GM21381 (cell line): ENCODE data around the gene SWI5.

Source experiments
- ATAC-seq: cut with Tn5 transposase; IDR thresholded peaks from one replicate; pipeline ENCODE4 v1.9.1; 2021; ENCODE audit warnings: mild to moderate bottlenecking, moderate library complexity; ENCODE audit not compliant: unreplicated experiment

SWI5 gene

GRCh38 chr9:128314697-128315096 lies 38.6 kb downstream of the SWI5 start:
- no peak for ATAC-seq

- no peak for ATAC-seq
Observed at GRCh38 chr9:128316421-128316820, 40.3 kb downstream of the SWI5 start.

- ATAC-seq: no peak
Observed at GRCh38 chr9:128317629-128318028, 41.6 kb downstream of the SWI5 start.

- no peak for ATAC-seq
Observed at GRCh38 chr9:128321343-128321742, 45.3 kb downstream of the SWI5 start.

GRCh38 chr9:128321879-128322403 lies 45.9 kb downstream of the SWI5 start:
- ATAC-seq: peak; percentile 11

DNA sequence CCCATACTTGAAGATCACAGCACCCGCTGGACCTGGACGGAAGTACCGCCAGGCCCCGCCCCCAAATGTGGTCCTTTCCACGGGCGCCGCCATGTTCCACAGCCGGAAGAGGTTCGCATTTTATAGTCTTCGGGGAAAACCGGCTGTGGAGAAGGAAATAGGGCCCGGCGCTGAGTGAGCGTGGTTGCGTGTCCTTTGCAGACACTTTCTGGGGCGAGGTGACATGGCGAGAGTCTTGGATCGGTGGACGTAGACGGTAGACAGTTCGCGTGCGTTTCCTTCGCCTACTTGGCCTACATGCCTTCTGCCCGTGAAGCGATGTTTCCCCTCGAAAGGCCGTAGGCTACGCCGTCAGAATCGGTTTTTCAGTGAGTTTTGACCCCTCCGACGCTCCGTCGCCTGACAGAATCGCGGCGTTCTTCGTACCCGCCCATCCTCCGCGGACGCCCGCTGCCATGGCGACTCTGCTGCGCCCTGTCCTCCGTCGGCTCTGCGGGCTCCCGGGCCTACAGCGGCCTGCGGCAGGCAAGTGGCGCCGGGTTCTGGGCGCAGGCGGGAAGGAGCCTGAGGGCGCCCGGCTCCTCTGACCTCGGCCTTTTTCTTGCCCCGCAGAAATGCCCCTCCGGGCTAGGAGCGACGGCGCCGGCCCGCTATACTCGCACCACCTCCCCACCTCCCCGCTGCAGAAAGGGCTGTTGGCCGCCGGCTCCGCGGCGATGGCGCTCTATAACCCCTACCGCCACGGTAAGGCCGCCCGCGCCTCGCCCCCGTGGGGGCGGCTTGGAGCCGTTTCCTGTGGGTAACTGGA lies 46.5 kb downstream of the SWI5 start, which contains the start of the genes COQ4 and TRUB2:
COQ4 (plus strand) TSS at position 436 of the 808 bp plus-strand sequence; CDS start at position 456, 20 bp downstream.
TRUB2 (minus strand) TSS at position 44 of the 808 bp plus-strand sequence; CDS start at position 5, 39 bp downstream.
- peak; percentile 81 for ATAC-seq

DNA sequence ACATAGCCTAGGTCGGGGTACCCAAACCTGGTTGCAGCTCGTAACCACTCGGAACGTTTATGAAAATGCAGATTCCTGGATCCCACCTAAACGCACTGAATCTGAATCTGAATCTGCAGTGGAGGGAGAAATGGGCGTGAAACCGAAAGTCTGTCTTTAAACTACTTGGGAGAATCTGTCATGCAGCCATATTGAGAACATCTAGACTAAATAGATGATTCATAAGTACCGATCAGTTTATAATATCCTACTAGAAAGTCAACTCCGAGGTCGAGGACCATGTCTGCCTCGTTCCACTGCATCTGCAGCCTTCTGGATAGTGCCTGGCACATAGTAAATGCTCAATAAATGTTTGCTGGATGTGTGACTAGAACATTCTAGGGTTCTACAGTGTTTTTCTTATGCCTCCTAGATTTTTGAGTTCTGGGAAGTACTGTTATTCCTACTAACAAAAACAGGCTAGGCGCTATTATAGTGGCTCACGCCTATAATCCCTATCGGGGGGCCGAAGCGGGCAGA lies 47.2 kb downstream of the SWI5 start:
- ATAC-seq: no peak

DNA sequence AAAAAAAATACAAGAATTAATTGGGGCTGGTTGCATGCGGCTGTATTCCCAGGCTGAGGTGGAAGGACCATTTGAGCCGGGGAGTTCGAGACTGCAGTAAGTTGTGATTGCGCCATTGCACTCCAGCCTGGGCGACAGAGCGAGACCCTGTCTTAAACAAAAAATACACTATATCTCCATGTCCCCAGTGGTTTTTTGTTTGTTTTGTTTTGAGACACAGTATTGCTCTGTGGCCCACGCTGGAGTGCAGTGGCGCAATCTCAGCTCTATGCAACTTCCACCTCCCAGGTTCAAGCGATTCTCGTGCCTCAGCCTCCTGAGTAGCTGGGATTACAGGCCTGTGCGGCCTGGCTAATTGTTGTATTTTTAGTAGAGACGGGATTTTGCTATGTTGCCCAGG lies 47.7 kb downstream of the SWI5 start:
- no peak for ATAC-seq

DNA sequence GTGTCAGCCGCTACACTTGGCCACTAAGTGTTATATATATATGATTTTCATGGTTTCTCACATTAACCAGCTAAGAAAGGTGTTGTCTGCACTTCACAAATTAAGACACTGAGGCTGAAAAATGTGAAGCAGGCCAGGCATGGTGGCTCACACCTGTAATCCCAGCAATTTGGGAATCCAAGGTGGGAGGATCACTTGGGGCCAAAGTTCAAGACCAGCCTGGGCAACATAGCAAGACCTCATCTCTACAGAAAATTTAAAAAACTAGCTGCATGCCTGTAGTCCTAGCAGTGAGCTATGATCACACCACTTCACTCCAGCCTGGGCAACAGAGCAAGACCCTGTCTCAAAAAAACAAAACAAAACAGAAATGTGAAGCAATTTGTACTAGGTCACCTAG lies 48.3 kb downstream of the SWI5 start:
- ATAC-seq: no peak

DNA sequence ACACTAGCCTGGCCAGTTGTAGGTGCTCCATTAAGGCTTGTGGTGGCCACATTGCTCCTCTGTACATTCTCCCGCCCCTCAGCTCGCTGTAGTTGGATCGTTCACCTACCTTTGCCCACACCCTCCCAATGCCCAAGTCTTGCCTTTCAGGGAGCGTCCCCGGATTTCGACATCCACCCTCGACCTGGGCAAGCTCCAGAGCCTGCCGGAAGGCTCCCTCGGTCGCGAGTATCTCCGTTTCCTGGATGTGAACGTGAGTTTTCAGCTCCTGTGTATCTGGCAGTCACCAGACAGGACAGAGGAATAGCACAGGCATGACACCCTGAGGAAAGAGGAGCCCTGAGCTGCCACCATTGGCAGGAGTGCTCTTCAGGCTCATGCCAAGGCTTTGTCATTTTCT lies 49.6 kb downstream of the SWI5 start:
- no peak for ATAC-seq

GRCh38 chr9:128333451-128333869 lies 57.4 kb downstream of the SWI5 start:
- no peak for ATAC-seq

GRCh38 chr9:128335161-128335560 lies 59.1 kb downstream of the SWI5 start:
- ATAC-seq: no peak

GRCh38 chr9:128335914-128336313 lies 59.8 kb downstream of the SWI5 start:
- ATAC-seq: no peak

DNA sequence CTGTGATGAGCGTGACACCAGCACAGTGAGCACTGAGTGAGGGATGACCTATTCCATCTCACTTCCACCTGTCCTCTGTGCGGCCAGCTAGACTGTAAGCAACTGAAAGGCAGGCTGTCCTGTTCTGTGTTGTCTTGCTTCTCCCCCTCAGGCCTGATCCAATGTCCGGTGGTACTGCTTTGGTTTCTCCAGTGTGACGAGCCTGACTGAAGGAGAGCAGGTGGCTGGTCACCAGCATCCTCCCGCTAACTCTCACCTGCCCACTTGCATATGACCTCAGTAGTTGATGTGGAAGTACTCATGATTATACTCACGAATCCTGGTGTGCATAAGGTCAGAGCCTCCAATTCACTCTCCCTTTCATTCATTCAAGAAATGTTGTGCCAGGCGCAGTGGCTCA lies 61.9 kb downstream of the SWI5 start:
- no peak for ATAC-seq
